DOHH2 (cell line): ENCODE data around the gene NCKAP1.

Experiments used
- EZH2phosphoT487 ChIP-seq: fragments of 200-600 bp; sonication (generic); IDR thresholded peaks from 2 replicates; pipeline ENCODE4 v1.6.1; 2017; ENCODE audit warnings: borderline replicate concordance, mild to moderate bottlenecking, antibody characterized with exemption, low read length, moderate library complexity, mixed read lengths
- TF ChIP-seq, protein P1 (sequence below): fragments of 200-600 bp; sonication (generic); IDR thresholded peaks from one replicate; pipeline ENCODE4 v1.5.1; 2014; ENCODE audit warnings: antibody characterized with exemption, mild to moderate bottlenecking, low read depth, low read length; ENCODE audit not compliant: poor library complexity, severe bottlenecking

DNA sequence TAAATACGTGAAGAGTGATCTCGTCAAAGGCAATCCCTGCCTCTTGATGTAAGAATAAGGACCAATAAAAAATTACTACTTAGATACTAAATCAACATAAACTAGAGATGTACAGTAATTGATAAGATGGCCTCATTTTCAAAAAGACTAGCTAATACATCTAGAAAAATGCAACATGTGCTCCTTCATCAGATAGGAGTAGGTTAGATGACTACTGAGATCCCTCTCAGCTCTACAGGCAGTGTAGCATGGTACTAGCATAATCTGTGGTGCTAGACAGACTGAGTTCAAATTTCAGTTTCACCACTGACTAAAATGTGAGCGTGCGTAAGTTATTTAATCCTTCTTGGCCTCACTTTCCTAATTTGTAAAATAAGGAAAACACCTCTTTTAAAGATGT, 89.2 kb downstream of the NCKAP1 start:
- TF ChIP-seq, protein P1, sequence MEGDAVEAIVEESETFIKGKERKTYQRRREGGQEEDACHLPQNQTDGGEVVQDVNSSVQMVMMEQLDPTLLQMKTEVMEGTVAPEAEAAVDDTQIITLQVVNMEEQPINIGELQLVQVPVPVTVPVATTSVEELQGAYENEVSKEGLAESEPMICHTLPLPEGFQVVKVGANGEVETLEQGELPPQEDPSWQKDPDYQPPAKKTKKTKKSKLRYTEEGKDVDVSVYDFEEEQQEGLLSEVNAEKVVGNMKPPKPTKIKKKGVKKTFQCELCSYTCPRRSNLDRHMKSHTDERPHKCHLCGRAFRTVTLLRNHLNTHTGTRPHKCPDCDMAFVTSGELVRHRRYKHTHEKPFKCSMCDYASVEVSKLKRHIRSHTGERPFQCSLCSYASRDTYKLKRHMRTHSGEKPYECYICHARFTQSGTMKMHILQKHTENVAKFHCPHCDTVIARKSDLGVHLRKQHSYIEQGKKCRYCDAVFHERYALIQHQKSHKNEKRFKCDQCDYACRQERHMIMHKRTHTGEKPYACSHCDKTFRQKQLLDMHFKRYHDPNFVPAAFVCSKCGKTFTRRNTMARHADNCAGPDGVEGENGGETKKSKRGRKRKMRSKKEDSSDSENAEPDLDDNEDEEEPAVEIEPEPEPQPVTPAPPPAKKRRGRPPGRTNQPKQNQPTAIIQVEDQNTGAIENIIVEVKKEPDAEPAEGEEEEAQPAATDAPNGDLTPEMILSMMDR = no peak
- TF ChIP-seq EZH2phosphoT487 = no peak
